Head of caudate nucleus (tissue), 42 donors: ENCODE measurements around the gene ID4.

Experiments used
- DNase-seq, 42 donors: peaks; one replicate each; pipeline versions ENCODE4 v3.0.0 to v3.0.0-alpha.2; 2020 to 2021; ENCODE audit warnings: mixed read lengths in 7 of 42
- intact Hi-C: fragments of 100-400 bp; cut with DNase I; formaldehyde crosslinking; loops from one replicate; pipeline ENCODE4 v1.15.0; 2022

The ID4 gene

DNA sequence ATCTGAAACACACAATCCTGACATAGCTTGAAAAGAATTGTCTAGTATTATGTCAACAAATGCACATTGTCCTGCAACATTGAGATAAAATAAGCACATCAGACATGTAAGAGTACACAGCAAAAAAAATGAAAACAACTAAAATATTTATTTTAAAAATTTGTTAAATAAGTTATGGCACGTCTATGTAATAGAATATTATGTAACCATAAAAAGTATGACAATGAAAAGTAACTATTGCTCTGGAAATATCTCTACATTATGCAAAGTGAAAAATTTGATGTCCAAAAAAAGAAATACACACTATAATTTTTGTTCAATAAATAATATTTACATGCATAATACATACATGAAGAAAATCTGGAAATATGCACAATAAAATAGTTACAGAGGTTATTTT lies 9.3 kb upstream of the ID4 start:
- DNase-seq: no peak
- intact Hi-C loops: no loop called here

GRCh38 chr6:19830171-19830570 lies 7.0 kb upstream of the ID4 start:
- no peak for DNase-seq
- intact Hi-C loops: no loop called here

GRCh38 chr6:19831358-19831757 lies 5.8 kb upstream of the ID4 start:
- no peak for DNase-seq
- intact Hi-C loops: no loop called here

GRCh38 chr6:19833947-19834346 lies 3.2 kb upstream of the ID4 start:
- intact Hi-C loops: no loop called here
- no peak for DNase-seq

DNA sequence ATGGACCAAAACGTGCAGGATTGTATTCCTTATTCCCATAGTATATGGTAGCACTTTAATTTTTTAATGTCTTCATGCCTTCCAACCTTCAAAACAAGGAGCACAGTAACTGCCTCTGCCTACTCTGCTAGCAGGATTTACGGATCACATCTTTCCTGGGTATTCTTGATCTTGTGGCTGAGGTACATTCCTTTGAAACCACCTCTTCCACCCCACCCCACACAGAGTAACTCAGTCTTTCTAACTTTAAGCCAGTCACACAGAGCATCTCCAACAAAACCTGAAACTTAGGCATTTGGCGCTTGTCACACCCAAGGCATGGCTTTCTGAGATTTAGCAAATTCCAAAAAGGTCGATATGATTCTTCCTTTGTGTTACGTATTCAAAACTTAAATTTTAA lies 2.3 kb upstream of the ID4 start:
- DNase-seq: no peak
- intact Hi-C loops: no loop called here

GRCh38 chr6:19835605-19836004 lies 1.6 kb upstream of the ID4 start:
- no peak for DNase-seq
- intact Hi-C loops: no loop called here

DNA sequence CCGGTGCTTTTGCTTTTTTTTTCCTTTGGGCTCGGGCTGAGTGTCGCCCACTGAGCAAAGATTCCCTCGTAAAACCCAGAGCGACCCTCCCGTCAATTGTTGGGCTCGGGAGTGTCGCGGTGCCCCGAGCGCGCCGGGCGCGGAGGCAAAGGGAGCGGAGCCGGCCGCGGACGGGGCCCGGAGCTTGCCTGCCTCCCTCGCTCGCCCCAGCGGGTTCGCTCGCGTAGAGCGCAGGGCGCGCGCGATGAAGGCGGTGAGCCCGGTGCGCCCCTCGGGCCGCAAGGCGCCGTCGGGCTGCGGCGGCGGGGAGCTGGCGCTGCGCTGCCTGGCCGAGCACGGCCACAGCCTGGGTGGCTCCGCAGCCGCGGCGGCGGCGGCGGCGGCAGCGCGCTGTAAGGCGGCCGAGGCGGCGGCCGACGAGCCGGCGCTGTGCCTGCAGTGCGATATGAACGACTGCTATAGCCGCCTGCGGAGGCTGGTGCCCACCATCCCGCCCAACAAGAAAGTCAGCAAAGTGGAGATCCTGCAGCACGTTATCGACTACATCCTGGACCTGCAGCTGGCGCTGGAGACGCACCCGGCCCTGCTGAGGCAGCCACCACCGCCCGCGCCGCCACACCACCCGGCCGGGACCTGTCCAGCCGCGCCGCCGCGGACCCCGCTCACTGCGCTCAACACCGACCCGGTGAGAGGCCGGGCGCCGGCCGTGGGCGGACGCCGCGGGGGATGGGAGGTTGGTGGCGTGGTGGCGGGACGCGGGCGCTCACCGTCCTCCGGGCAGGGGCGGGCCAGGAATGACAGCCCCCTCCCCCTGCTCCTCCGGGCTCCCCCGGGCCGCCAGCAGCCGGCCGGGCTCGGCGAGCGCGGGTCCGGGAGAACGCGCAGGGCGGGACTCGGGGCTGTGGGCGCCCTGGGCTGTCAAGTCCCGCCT lies 606 bp downstream of the ID4 start:
- intact Hi-C loops: no loop called here
- DNase-seq: peak in 21 of 42 donors; percentile 7 to 49 (median 24)

DNA sequence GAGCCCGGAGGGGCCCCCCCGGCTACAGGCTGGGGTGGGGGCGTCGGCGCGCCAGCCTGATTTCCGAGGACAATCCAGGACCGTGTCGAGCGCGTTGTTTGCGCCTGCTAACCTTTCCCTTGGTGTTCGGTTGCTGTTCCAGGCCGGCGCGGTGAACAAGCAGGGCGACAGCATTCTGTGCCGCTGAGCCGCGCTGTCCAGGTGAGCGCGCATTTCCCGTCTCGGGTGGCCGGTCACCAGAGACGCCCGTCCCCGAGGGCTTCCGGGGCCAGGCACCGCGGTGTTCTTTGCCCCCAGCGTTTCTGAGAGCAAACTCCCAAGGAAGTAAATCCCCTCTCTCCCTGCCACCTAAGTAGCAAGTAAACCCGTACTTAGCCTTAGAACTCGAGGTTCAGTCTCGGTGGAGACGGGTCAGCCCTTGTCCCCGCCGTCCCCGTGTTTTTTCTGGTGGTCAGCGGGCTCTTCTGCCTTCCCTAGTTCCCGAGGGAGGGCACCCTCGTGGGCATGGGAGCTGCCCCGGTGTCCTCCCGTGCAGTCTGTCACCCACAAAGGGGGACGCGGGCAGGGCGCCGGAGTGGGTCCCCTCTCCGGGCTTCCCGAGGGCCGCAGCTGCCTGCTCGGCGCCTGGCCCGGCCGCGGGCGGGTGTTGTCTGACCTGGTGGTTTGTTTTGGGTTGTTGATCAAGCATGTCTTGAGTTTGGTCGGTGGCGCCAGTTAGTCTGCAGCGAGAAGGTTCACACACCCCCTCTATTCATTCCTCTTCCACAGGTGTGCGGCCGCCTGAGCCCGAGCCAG lies 1.5 kb downstream of the ID4 start:
- DNase-seq: peak in 33 of 42 donors; percentile 6 to 63 (median 26)
- intact Hi-C loops: no loop called here

- intact Hi-C loops: no loop called here
- no peak for DNase-seq
These were observed 2.0 kb downstream of the ID4 start for GRCh38 chr6:19839237-19839546.

DNA sequence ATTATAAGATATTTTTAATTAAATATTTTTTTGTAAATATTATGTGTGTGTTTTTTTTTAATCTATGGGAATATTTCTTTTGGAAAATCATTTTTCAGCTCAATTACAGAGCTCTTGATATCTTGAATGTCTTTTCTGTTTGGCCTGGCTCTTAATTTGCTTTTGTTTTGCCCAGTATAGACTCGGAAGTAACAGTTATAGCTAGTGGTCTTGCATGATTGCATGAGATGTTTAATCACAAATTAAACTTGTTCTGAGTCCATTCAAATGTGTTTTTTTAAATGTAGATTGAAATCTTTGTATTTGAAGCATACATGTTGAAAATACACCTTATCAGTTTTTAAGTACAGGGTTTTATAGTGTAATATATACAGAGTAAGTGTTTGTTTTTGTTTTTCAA lies 2.6 kb downstream of the ID4 start:
- no peak for DNase-seq
- intact Hi-C loops: no loop called here

- intact Hi-C loops: no loop called here
- DNase-seq: no peak
These were observed 4.0 kb downstream of the ID4 start for GRCh38 chr6:19841181-19841580.

GRCh38 chr6:19842030-19842615 lies 5.0 kb downstream of the ID4 start:
- intact Hi-C loops: no loop called here
- DNase-seq: no peak

DNA sequence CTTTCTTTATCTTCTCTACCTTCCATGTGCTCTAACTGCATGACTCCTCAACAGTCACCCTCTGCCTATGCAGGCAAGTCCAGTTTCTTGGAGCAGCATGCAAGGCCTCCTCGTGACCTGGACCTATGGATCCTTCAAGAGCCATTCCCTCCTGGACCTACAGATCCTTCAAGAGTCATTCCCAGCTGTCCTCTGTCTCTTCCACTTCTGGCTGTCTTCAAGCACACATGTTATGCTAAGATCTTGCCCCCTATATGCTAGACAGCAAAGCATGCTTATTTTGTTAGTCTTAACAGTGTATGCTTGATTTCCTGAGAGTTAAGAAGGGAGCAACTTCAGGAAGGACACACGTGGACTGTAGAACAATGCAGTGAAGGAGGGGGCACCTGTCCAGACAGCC lies 7.5 kb downstream of the ID4 start:
- intact Hi-C loops: no loop called here

GRCh38 chr6:19845266-19846041 lies 8.3 kb downstream of the ID4 start:
- intact Hi-C loops: no loop called here
- DNase-seq: no peak

More for the DNA sequence above, 7.5 kb downstream of the ID4 start:
- no peak for DNase-seq

DNA sequence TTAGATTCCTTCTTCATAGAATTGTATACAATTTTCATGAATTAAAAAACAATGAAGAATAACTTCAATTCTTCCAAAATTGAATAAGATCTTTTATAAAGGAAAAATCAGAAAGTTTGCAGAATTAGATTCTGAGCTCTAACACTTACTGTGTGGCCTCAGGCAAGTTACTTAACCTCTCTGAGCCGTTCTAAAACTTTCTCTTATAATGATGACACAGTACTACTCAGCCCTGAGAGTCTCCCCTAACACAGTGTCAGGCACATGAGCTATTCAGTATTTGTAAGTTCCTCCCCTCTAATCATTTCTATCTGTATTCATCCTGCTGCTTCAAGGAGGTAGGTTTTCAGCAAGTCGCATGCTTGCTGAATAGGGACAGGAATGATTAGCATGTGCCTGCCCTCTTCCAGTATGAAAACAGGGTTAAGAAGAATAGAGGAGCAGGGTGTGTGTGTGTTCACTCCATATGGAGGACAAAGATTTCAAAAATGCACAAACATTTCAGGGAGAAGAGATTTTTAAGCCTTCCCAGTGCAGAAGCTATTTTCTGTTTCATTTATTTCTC lies 11.4 kb downstream of the ID4 start:
- intact Hi-C loops: no loop called here
- no peak for DNase-seq

GRCh38 chr6:19849196-19849595 lies 12.0 kb downstream of the ID4 start:
- no peak for DNase-seq

DNA sequence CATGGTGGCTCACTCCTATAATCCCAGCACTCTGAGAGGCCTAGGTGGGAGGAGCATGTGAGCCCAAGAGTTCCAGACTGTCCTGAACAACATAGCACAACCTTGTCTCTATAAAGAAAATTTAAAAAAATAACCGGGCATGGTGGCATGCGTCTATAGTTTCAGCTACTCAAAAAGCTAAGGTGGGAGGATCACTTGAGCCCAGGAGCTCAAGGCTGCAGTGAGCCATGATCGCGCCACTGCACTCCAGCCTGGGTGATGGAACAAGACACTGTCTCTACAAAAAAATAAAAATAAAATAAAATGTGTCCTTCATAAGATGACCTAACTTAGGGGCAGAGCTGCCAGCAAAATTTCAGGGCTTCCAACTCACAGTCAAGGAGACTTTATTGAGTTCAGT lies 12.6 kb downstream of the ID4 start:
- no peak for DNase-seq
- intact Hi-C loops: loop anchor here (10.0 kb wide), 1 partner anchor 1255 kb away; no protein-coding TSS in a partner anchor

More at GRCh38 chr6:19849196-19849595, 12.0 kb downstream of the ID4 start:
- intact Hi-C loops: no loop called here

GRCh38 chr6:19851241-19852089 lies 14.3 kb downstream of the ID4 start:
- intact Hi-C loops: loop anchor here (10.0 kb wide), 1 partner anchor 1257 kb away; no protein-coding TSS in a partner anchor
- peak in 23 of 42 donors; percentile 19 to 80 (median 50) for DNase-seq
